Neural progenitor cell (in vitro differentiated cells): Measurements from ENCODE around the gene PRDM12. TPM values are rescaled to one million over a fixed set of nuclear protein-coding genes. Genes with fewer than 3 reads are reported as not detected.

Experiments used
- DNase-seq: peaks from one replicate; pipeline ENCODE4 v3.0.0-alpha.2; 2016; ENCODE audit warnings: low spot score
- H2AFZ ChIP-seq: fragments of 200-600 bp; sonication (generic); replicated peaks from 2 replicates; pipeline ENCODE4 v1.6.1; 2016; ENCODE audit warnings: antibody characterized with exemption
- H3F3A ChIP-seq: fragments of 200-600 bp; sonication (generic); 2 replicates; pipeline ENCODE4 v1.6.1; 2016; ENCODE audit warnings: antibody characterized with exemption, low read depth
- H3K27ac ChIP-seq: fragments of 200-600 bp; sonication (generic); 2 replicates; pipeline ENCODE4 v1.5.1; 2016; ENCODE audit warnings: mild to moderate bottlenecking
- H3K27me3 ChIP-seq: fragments of 200-600 bp; sonication (generic); 2 replicates; pipeline ENCODE4 v1.6.1; 2016; ENCODE audit warnings: mild to moderate bottlenecking, moderate library complexity
- H3K36me3 ChIP-seq: fragments of 200-600 bp; sonication (generic); 2 replicates; pipeline ENCODE4 v1.5.1; 2016
- H3K4me1 ChIP-seq: fragments of 200-600 bp; sonication (generic); 2 replicates; pipeline ENCODE4 v1.6.1; 2016; ENCODE audit warnings: mixed run types
- H3K4me2 ChIP-seq: fragments of 200-600 bp; sonication (generic); 2 replicates; pipeline ENCODE4 v1.6.1; 2016
- H3K4me3 ChIP-seq: fragments of 200-600 bp; sonication (generic); 2 replicates; pipeline ENCODE4 v1.5.1; 2016
- H3K79me2 ChIP-seq: fragments of 200-600 bp; sonication (generic); 2 replicates; pipeline ENCODE4 v1.6.1; 2016; ENCODE audit warnings: low read depth
- H3K9ac ChIP-seq: fragments of 200-600 bp; sonication (generic); 2 replicates; pipeline ENCODE4 v1.6.1; 2016
- H3K9me3 ChIP-seq: fragments of 200-600 bp; sonication (generic); 2 replicates; pipeline ENCODE4 v1.5.1; 2016; ENCODE audit warnings: low read depth
- H4K20me1 ChIP-seq: fragments of 200-600 bp; sonication (generic); 2 replicates; pipeline ENCODE4 v1.6.1; 2016; ENCODE audit warnings: low read depth
- H3K27ac Mint-ChIP-seq: 3 replicates; pipeline ENCODE4 v1.8.0; 2021; ENCODE audit warnings: mixed read lengths
- H3K27me3 Mint-ChIP-seq: 2 replicates; pipeline ENCODE4 v1.8.0; 2022; ENCODE audit warnings: low read depth, mild to moderate bottlenecking, inconsistent platforms, moderate library complexity, mixed read lengths; ENCODE audit not compliant: insufficient read depth
- H3K36me3 Mint-ChIP-seq: 3 replicates; pipeline ENCODE4 v1.8.0; 2021; ENCODE audit warnings: mixed read lengths
- H3K4me1 Mint-ChIP-seq: 3 replicates; pipeline ENCODE4 v1.8.0; 2021; ENCODE audit warnings: mixed read lengths
- H3K4me3 Mint-ChIP-seq: 3 replicates; pipeline ENCODE4 v1.8.0; 2021; ENCODE audit warnings: mild to moderate bottlenecking, moderate library complexity, mixed read lengths
- H3K9me3 Mint-ChIP-seq: 3 replicates; pipeline ENCODE4 v1.8.0; 2020; ENCODE audit warnings: mixed read lengths
- CTCF ChIP-seq: fragments of 200-600 bp; sonication (generic); IDR thresholded peaks from 2 replicates; pipeline ENCODE4 v1.5.1; 2017; ENCODE audit warnings: antibody characterized with exemption, mild to moderate bottlenecking
- EZH2 ChIP-seq: fragments of 200-600 bp; sonication (generic); IDR thresholded peaks from 2 replicates; pipeline ENCODE4 v1.6.1; 2017; ENCODE audit warnings: antibody characterized with exemption, mild to moderate bottlenecking, moderate library complexity
- EZH2phosphoT487 ChIP-seq: fragments of 200-600 bp; sonication (generic); IDR thresholded peaks from 2 replicates; pipeline ENCODE4 v1.6.1; 2017; ENCODE audit warnings: antibody characterized with exemption
- total RNA-seq: library from RNA; depleted of rRNA; stranded (reverse); fragments of >200 nt; gene quantifications from 2 replicates; pipeline ENCODE4 v1.2.3, GENCODE V29; 2015; ENCODE audit warnings: low replicate concordance

Gene PRDM12
- total RNA-seq, 1 donor from 2014 or later, result not detected

- Mint-ChIP-seq H3K36me3 (peaks cover 2% of the 10 kb centered on the region), H3K4me1 (peaks cover 27% of the 10 kb centered on the region), H3K27ac (no peak overlapping the region), H3K27me3 (peaks cover 72% of the 10 kb centered on the region), H3K4me3 (peak overlapping the region; percentile 64), H3K9me3 (peaks cover 5% of the 10 kb centered on the region)
- Histone ChIP-seq H3K9ac (no peak overlapping the region), H3F3A (peaks cover 36% of the 10 kb centered on the region), H4K20me1 (peaks cover 55% of the 10 kb centered on the region), H2AFZ (peak overlapping the region; percentile 73), H3K9me3 (no peaks in the 10 kb centered on the region), H3K4me3 (peak overlapping the region; percentile 52), H3K4me2 (peak overlapping the region; percentile 86), H3K4me1 (peaks cover 49% of the 10 kb centered on the region), H3K79me2 (no peaks in the 10 kb centered on the region), H3K36me3 (no peaks in the 10 kb centered on the region), H3K27me3 (peaks cover 100% of the 10 kb centered on the region), H3K27ac (no peak overlapping the region)
- peak; percentile 82 for DNase-seq
- TF ChIP-seq CTCF, result no peak
- TF ChIP-seq EZH2, result peak; percentile 85
- peak; percentile 88 for TF ChIP-seq EZH2phosphoT487
Measured at GRCh38 chr9:130660683-130661450, 3.5 kb upstream of the PRDM12 start.

DNA sequence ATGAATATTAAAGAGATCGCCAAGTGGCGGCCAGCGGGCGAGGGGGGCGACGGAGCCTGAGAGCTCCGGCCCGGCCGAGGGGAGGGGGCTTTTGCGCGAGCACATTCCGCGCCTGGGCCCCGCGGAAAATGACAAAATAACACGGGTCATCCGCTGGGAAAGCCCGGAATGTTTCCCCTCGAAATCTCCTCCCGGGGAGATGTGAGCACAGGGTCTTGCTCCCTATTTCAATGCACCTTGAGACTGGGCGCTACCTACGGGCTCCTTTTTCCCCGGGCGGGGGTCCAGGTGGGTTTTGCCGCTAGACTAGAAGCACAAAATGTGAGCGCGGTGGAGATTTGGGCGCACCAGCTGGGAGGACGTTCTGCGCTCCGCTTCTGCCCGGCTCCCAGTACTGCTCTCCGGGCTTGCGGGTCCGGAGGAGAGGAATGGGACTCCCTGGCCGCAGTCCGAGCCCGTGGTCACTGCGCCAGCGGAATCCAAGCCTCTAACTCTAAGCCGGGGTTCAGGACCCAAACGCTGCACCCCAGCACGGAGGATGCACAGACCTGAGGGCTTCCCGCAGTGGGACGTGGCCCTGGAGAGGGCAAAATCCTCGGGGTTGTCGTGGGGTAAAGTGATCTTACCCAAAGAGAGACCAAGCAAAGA lies 2.8 kb upstream of the PRDM12 start:
- Histone ChIP-seq H3K27ac (no peak overlapping the region), H2AFZ (peak overlapping the region; percentile 73), H3K4me3 (peak overlapping the region; percentile 52), H3K27me3 (peaks cover 100% of the 10 kb centered on the region), H3K4me1 (peaks cover 56% of the 10 kb centered on the region), H3F3A (peaks cover 43% of the 10 kb centered on the region), H4K20me1 (peaks cover 61% of the 10 kb centered on the region), H3K9ac (no peak overlapping the region), H3K9me3 (no peaks in the 10 kb centered on the region), H3K79me2 (no peaks in the 10 kb centered on the region), H3K36me3 (no peaks in the 10 kb centered on the region), H3K4me2 (peak overlapping the region; percentile 86)
- peak overlapping the region; percentile 64 for H3K4me3 Mint-ChIP-seq
- TF ChIP-seq CTCF, result no peak
- peak; percentile 14 for TF ChIP-seq EZH2
- TF ChIP-seq EZH2phosphoT487, result peak; percentile 9
- H3K9me3 Mint-ChIP-seq, result peaks cover 5% of the 10 kb centered on the region
- H3K36me3 Mint-ChIP-seq, result peaks cover 2% of the 10 kb centered on the region
- no peak overlapping the region for H3K27ac Mint-ChIP-seq
- peak; percentile 58 for DNase-seq
- peaks cover 71% of the 10 kb centered on the region for H3K27me3 Mint-ChIP-seq
- peaks cover 30% of the 10 kb centered on the region for H3K4me1 Mint-ChIP-seq

- peak; percentile 51 for TF ChIP-seq CTCF
- TF ChIP-seq EZH2phosphoT487, result peak; percentile 40
- no peak for TF ChIP-seq EZH2
- Histone ChIP-seq H2AFZ (no peak overlapping the region), H3K9ac (no peak overlapping the region), H3K79me2 (no peaks in the 10 kb centered on the region), H3K9me3 (no peaks in the 10 kb centered on the region), H3K36me3 (no peaks in the 10 kb centered on the region), H3K27ac (no peak overlapping the region), H3K4me3 (peak overlapping the region; percentile 52), H3F3A (peaks cover 47% of the 10 kb centered on the region), H3K4me2 (peak overlapping the region; percentile 86), H4K20me1 (peaks cover 63% of the 10 kb centered on the region), H3K27me3 (peaks cover 100% of the 10 kb centered on the region), H3K4me1 (peaks cover 60% of the 10 kb centered on the region)
- Mint-ChIP-seq H3K36me3 (peaks cover 2% of the 10 kb centered on the region), H3K27me3 (peaks cover 71% of the 10 kb centered on the region), H3K4me1 (peaks cover 32% of the 10 kb centered on the region), H3K9me3 (peaks cover 5% of the 10 kb centered on the region), H3K27ac (no peak overlapping the region), H3K4me3 (peak overlapping the region; percentile 64)
- DNase-seq, result peak; percentile 65
Measured at GRCh38 chr9:130662099-130662969, 2.1 kb upstream of the PRDM12 start.
